ENCODE measurements around the gene CAB39.
A peak's percentile ranks its signal among the peaks of the same experiment; 100 is the strongest.

Gene CAB39

DNA sequence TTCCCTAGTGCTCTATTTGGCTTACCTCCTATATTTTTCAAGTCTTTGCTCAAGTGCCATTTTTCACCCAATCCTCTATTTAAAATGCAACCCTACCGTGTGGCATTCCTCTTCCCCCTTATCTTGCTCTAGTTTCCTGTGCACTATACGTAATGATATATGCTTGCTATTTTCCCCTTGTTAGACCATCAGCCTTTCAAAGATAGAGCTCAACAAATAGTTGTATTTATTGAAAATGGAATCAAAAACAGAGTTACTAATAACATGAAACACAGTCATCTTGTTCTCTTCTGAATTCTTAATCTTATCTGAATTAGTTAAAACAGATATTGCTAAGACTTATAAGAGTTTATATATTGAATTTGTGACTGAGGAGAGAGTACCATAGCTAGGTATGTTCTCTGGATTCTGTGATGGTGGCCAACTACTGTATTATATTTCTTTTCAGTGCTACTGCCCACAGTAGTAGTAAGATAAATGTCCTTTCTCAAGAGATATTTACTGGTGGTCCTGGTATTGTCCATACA, 55.3 kb downstream of the CAB39 start:
- no peak for DNase-seq (ENCODE audit: low read depth)
- TF ChIP-seq CTCF (IDR thresholded peaks at IDR 0.05; ENCODE audit: low read length, missing control alignments), result no peak

DNA sequence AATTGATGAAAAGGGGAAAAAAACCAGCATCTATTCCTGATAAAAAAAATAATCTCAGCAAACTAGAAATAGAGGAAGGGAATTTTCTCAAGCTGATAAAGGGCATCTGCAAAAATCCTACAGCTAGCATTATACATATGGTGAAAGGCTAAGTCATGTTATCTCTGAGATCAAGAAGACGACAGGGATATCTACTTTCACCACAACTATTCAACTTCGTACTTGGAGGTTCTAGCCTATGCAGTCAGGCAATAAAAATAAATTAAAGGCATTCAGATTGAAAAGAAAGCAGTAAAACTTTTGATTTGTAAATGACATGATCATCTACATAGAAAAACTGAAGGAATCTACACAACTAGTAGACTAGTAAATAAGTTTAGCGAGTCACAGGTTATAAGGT, 58.2 kb downstream of the CAB39 start:
- no peak overlapping the region for H3K4me3 ChIP-seq (replicated peaks; ENCODE audit: low read depth, low read length)
- no peak for TF ChIP-seq CTCF (IDR thresholded peaks at IDR 0.05; ENCODE audit: low read length, missing control alignments)
- DNase-seq (ENCODE audit: low read depth), result no peak

More for the DNA sequence above, 55.3 kb downstream of the CAB39 start:
- H3K4me3 ChIP-seq (replicated peaks; ENCODE audit: low read depth, low read length), result no peak overlapping the region

GRCh38 chr2:230772156-230772555, 59.5 kb downstream of the CAB39 start:
- DNase-seq (ENCODE audit: low read depth), result no peak
- H3K4me3 ChIP-seq (replicated peaks; ENCODE audit: low read depth, low read length), result no peak overlapping the region
- no peak for TF ChIP-seq CTCF (IDR thresholded peaks at IDR 0.05; ENCODE audit: low read length, missing control alignments)

DNA sequence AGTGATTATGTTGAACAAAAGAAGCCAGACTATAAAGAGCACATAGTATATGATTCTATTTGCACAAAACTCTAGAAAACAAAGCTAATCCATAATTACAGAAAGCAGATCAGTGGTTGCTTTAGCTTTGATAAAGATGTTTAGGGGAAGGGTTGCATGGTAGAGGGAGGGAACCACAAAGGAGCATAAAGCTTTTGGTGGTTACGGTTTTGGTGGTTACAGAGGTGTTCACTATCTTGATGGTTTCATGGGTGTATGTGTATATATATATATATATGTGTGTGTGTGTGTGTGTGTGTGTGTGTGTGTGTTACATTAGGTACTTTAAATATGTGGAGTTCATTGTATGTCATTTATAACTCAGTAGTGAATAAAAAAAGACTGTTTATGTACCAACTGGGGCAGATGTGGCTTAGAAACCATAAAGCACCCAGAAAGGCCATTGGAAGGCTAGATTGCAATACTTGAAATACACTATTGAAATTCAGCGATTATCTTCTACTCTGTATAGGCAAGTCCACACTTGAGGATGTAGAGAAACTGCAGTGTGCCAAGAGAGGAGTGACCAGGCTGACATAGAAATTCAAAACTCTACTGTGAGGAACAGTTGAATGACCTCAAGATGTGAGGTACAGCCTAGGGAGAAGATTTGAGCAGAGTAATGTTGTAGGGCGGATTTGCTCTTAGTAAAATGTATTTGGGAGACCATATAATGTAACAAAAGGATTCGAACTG, 60.6 kb downstream of the CAB39 start:
- no peak for DNase-seq (ENCODE audit: low read depth)
- TF ChIP-seq CTCF (IDR thresholded peaks at IDR 0.05; ENCODE audit: low read length, missing control alignments), result no peak

GRCh38 chr2:230774348-230774951, 61.8 kb downstream of the CAB39 start:
- no peak for TF ChIP-seq CTCF (IDR thresholded peaks at IDR 0.05; ENCODE audit: low read length, missing control alignments)
- H3K4me3 ChIP-seq (replicated peaks; ENCODE audit: low read depth, low read length), result no peak overlapping the region
- DNase-seq (ENCODE audit: low read depth), result peak; percentile 88

More for the DNA sequence above, 60.6 kb downstream of the CAB39 start:
- H3K4me3 ChIP-seq (replicated peaks; ENCODE audit: low read depth, low read length), result no peak overlapping the region

- TF ChIP-seq CTCF (IDR thresholded peaks at IDR 0.05; ENCODE audit: low read length, missing control alignments), result no peak
- DNase-seq (ENCODE audit: low read depth), result no peak
- no peak overlapping the region for H3K4me3 ChIP-seq (replicated peaks; ENCODE audit: low read depth, low read length)
Observed at GRCh38 chr2:230775737-230776136, 63.1 kb downstream of the CAB39 start.

Data from fibroblast of pulmonary artery (primary cell).